ENCODE results near the gene HAVCR1. TPM values are rescaled to one million over a fixed set of nuclear protein-coding genes. Genes with fewer than 3 reads are reported as not detected.

The HAVCR1 gene
- total and polyA plus RNA-seq, 4 donors, result 0.12 to 0.46 (median 0.36) TPM

DNA sequence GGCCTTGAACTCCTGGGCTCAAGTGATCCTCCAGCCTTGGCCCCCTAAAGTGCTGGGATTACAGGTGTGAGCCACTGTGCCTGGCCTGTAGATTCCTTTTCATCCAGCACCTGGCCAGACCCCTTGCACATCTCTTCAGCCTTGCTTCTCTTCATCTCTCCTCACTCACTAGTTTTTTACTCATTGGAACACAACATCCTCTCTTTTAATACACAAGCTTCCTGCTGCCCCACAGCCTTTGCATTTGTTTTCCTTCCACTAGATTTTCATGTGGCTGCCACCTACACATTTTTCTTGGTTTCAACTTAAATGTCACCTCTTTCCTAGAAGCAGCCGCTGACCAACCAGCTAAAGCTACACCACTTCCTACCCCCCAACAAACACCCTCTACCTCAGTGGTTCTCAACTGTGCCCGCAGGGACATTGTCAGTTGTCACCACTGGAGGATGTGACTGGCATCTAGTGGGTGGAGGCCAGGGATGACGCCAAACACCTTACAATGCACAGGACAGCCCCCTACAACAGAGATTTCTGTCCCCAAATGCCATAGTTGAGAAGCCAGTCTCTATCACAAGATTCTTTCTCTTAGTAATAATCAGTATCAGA, 33.7 kb downstream of the HAVCR1 start:
- no peak for ATAC-seq (ENCODE audit: insufficient read depth, low FRiP score)
- no peak overlapping the region for H3K9ac ChIP-seq (ENCODE audit: insufficient read depth in 1 of 2, low read length in 2 of 2)
- no peaks in the 10 kb centered on the region for H3K4me1 ChIP-seq (ENCODE audit: control insufficient read depth in 5 of 5, insufficient read depth in 5 of 5, low read length in 5 of 5)
- H3K36me3 ChIP-seq (ENCODE audit: control insufficient read depth in 4 of 4, insufficient read depth in 4 of 4, low read length in 4 of 4), result no peaks in the 10 kb centered on the region
- H3K27ac ChIP-seq (ENCODE audit: low read depth in 1 of 2, low read length in 1 of 2), result no peak overlapping the region
- TF ChIP-seq, protein P1, sequence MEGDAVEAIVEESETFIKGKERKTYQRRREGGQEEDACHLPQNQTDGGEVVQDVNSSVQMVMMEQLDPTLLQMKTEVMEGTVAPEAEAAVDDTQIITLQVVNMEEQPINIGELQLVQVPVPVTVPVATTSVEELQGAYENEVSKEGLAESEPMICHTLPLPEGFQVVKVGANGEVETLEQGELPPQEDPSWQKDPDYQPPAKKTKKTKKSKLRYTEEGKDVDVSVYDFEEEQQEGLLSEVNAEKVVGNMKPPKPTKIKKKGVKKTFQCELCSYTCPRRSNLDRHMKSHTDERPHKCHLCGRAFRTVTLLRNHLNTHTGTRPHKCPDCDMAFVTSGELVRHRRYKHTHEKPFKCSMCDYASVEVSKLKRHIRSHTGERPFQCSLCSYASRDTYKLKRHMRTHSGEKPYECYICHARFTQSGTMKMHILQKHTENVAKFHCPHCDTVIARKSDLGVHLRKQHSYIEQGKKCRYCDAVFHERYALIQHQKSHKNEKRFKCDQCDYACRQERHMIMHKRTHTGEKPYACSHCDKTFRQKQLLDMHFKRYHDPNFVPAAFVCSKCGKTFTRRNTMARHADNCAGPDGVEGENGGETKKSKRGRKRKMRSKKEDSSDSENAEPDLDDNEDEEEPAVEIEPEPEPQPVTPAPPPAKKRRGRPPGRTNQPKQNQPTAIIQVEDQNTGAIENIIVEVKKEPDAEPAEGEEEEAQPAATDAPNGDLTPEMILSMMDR (IDR thresholded peaks at IDR 0.05; ENCODE audit: control extremely low read depth, extremely low read depth), result no peak
- H3K4me3 ChIP-seq, result no peak overlapping the region
- no peak for DNase-seq
- no peaks in the 10 kb centered on the region for H3K27me3 ChIP-seq (ENCODE audit: control insufficient read depth in 3 of 3, insufficient read depth in 3 of 3, low read length in 2 of 3)
- H3K9me3 ChIP-seq (ENCODE audit: control insufficient read depth in 4 of 4, insufficient read depth in 3 of 4, low read length in 3 of 4), result no peaks in the 10 kb centered on the region
- 80 to 87% methylated on average over 3 of the region's 3 CpGs for WGBS, 2 donors

DNA sequence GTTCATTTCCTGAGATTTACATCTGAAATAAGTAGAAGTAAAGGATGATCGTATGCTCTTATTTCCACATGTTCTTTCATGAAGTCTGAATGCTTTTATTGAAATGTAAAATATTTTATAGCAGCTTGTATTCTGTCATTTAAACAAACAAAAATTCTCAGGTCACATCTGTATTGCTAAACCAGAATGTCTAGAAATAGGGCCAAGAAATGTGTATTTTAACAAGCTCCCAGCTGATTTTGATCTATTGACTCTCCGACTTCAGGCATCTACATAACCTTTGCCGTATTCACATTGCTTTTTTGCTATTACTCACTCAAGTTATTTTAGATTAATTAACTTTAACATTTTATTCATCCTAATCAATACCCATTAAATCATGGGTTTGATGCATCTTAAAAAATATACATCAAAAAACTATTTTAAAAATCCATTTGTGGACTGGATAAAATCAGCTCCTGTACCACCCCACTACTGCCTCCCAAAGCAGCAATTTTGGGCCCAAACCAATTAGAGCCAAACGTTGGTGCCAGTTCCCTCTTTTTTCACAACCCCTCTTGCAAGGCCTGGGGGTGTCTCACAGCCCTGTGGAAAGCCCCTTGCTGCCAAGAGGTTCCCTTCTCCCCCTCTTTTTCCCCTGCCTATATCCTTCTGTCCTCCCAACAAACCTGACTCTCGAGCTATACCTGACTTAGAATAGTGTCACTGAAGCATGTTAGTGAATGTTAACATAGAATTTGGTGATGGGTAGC, 34.5 kb downstream of the HAVCR1 start:
- DNase-seq (peak in 1 of 3 donors; percentile 18), ATAC-seq (ENCODE audit: insufficient read depth, low FRiP score) (no peak)
- no peak overlapping the region for H3K9ac ChIP-seq (ENCODE audit: insufficient read depth in 1 of 2, low read length in 2 of 2)
- TF ChIP-seq, protein P1 (IDR thresholded peaks at IDR 0.05; ENCODE audit: control extremely low read depth, extremely low read depth), result no peak
- no peaks in the 10 kb centered on the region for H3K4me1 ChIP-seq (ENCODE audit: control insufficient read depth in 5 of 5, insufficient read depth in 5 of 5, low read length in 5 of 5)
- no peak overlapping the region for H3K4me3 ChIP-seq
- WGBS, 2 donors, result 74 to 76% methylated on average over 5 of the region's 5 CpGs
- H3K36me3 ChIP-seq (ENCODE audit: control insufficient read depth in 4 of 4, insufficient read depth in 4 of 4, low read length in 4 of 4), result no peaks in the 10 kb centered on the region
- no peaks in the 10 kb centered on the region for H3K9me3 ChIP-seq (ENCODE audit: control insufficient read depth in 4 of 4, insufficient read depth in 3 of 4, low read length in 3 of 4)
- H3K27me3 ChIP-seq (ENCODE audit: control insufficient read depth in 3 of 3, insufficient read depth in 3 of 3, low read length in 2 of 3), result no peaks in the 10 kb centered on the region
- H3K27ac ChIP-seq (ENCODE audit: low read depth in 1 of 2, low read length in 1 of 2), result no peak overlapping the region

DNA sequence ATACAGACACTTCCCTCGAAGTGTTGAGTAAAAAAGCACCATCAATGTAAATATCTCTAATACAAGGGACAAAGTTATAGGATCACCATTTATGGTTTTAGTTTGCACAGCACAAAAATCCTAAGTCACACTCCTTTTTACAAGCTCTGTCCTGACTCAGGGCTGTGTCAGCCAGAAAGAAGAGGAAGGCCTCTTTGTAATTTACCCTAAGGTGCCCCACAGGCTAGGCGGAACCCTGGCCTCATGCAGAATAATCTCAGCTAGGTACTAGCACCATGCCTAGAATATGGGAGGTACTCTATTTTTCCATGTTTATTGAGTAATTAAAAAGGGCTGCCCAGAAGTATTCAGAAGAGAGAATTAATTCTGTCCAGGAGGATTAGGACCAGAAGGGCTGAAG, 36.9 kb downstream of the HAVCR1 start:
- no peaks in the 10 kb centered on the region for H3K27me3 ChIP-seq (ENCODE audit: control insufficient read depth in 3 of 3, insufficient read depth in 3 of 3, low read length in 2 of 3)
- no peaks in the 10 kb centered on the region for H3K9me3 ChIP-seq (ENCODE audit: control insufficient read depth in 4 of 4, insufficient read depth in 3 of 4, low read length in 3 of 4)
- ATAC-seq (ENCODE audit: insufficient read depth, low FRiP score) (peak; percentile 41), DNase-seq (no peak)
- no peak overlapping the region for H3K27ac ChIP-seq (ENCODE audit: low read depth in 1 of 2, low read length in 1 of 2)
- no peaks in the 10 kb centered on the region for H3K4me1 ChIP-seq (ENCODE audit: control insufficient read depth in 5 of 5, insufficient read depth in 5 of 5, low read length in 5 of 5)
- TF ChIP-seq, protein P1 (IDR thresholded peaks at IDR 0.05; ENCODE audit: control extremely low read depth, extremely low read depth), result no peak
- H3K4me3 ChIP-seq, result no peak overlapping the region
- no peaks in the 10 kb centered on the region for H3K36me3 ChIP-seq (ENCODE audit: control insufficient read depth in 4 of 4, insufficient read depth in 4 of 4, low read length in 4 of 4)
- WGBS, 2 donors, result 88 to 91% methylated on average over 2 of the region's 2 CpGs
- H3K9ac ChIP-seq (ENCODE audit: insufficient read depth in 1 of 2, low read length in 2 of 2), result no peak overlapping the region
